Neural progenitor cell (in vitro differentiated cells): ENCODE measurements around the gene CRIM1. TPM values are rescaled to one million over a fixed set of nuclear protein-coding genes. Genes with fewer than 3 reads are reported as not detected.

Experiments used
- DNase-seq: peaks from one replicate; pipeline ENCODE4 v3.0.0-alpha.2; 2016; ENCODE audit warnings: low spot score
- H2AFZ ChIP-seq: fragments of 200-600 bp; sonication (generic); replicated peaks from 2 replicates; pipeline ENCODE4 v1.6.1; 2016; ENCODE audit warnings: antibody characterized with exemption
- H3F3A ChIP-seq: fragments of 200-600 bp; sonication (generic); 2 replicates; pipeline ENCODE4 v1.6.1; 2016; ENCODE audit warnings: antibody characterized with exemption, low read depth
- H3K27ac ChIP-seq: fragments of 200-600 bp; sonication (generic); 2 replicates; pipeline ENCODE4 v1.5.1; 2016; ENCODE audit warnings: mild to moderate bottlenecking
- H3K27me3 ChIP-seq: fragments of 200-600 bp; sonication (generic); 2 replicates; pipeline ENCODE4 v1.6.1; 2016; ENCODE audit warnings: mild to moderate bottlenecking, moderate library complexity
- H3K36me3 ChIP-seq: fragments of 200-600 bp; sonication (generic); 2 replicates; pipeline ENCODE4 v1.5.1; 2016
- H3K4me1 ChIP-seq: fragments of 200-600 bp; sonication (generic); 2 replicates; pipeline ENCODE4 v1.6.1; 2016; ENCODE audit warnings: mixed run types
- H3K4me2 ChIP-seq: fragments of 200-600 bp; sonication (generic); 2 replicates; pipeline ENCODE4 v1.6.1; 2016
- H3K4me3 ChIP-seq: fragments of 200-600 bp; sonication (generic); 2 replicates; pipeline ENCODE4 v1.5.1; 2016
- H3K79me2 ChIP-seq: fragments of 200-600 bp; sonication (generic); 2 replicates; pipeline ENCODE4 v1.6.1; 2016; ENCODE audit warnings: low read depth
- H3K9ac ChIP-seq: fragments of 200-600 bp; sonication (generic); 2 replicates; pipeline ENCODE4 v1.6.1; 2016
- H3K9me3 ChIP-seq: fragments of 200-600 bp; sonication (generic); 2 replicates; pipeline ENCODE4 v1.5.1; 2016; ENCODE audit warnings: low read depth
- H4K20me1 ChIP-seq: fragments of 200-600 bp; sonication (generic); 2 replicates; pipeline ENCODE4 v1.6.1; 2016; ENCODE audit warnings: low read depth
- H3K27ac Mint-ChIP-seq: 3 replicates; pipeline ENCODE4 v1.8.0; 2021; ENCODE audit warnings: mixed read lengths
- H3K27me3 Mint-ChIP-seq: 2 replicates; pipeline ENCODE4 v1.8.0; 2022; ENCODE audit warnings: low read depth, mild to moderate bottlenecking, inconsistent platforms, moderate library complexity, mixed read lengths; ENCODE audit not compliant: insufficient read depth
- H3K36me3 Mint-ChIP-seq: 3 replicates; pipeline ENCODE4 v1.8.0; 2021; ENCODE audit warnings: mixed read lengths
- H3K4me1 Mint-ChIP-seq: 3 replicates; pipeline ENCODE4 v1.8.0; 2021; ENCODE audit warnings: mixed read lengths
- H3K4me3 Mint-ChIP-seq: 3 replicates; pipeline ENCODE4 v1.8.0; 2021; ENCODE audit warnings: mild to moderate bottlenecking, moderate library complexity, mixed read lengths
- H3K9me3 Mint-ChIP-seq: 3 replicates; pipeline ENCODE4 v1.8.0; 2020; ENCODE audit warnings: mixed read lengths
- CTCF ChIP-seq: fragments of 200-600 bp; sonication (generic); IDR thresholded peaks from 2 replicates; pipeline ENCODE4 v1.5.1; 2017; ENCODE audit warnings: antibody characterized with exemption, mild to moderate bottlenecking
- EZH2 ChIP-seq: fragments of 200-600 bp; sonication (generic); IDR thresholded peaks from 2 replicates; pipeline ENCODE4 v1.6.1; 2017; ENCODE audit warnings: antibody characterized with exemption, mild to moderate bottlenecking, moderate library complexity
- EZH2phosphoT487 ChIP-seq: fragments of 200-600 bp; sonication (generic); IDR thresholded peaks from 2 replicates; pipeline ENCODE4 v1.6.1; 2017; ENCODE audit warnings: antibody characterized with exemption
- total RNA-seq: library from RNA; depleted of rRNA; stranded (reverse); fragments of >200 nt; gene quantifications from 2 replicates; pipeline ENCODE4 v1.2.3, GENCODE V29; 2015; ENCODE audit warnings: low replicate concordance

Gene CRIM1
- total RNA-seq, 1 donor from 2014 or later = 4.9 TPM

GRCh38 chr2:36452260-36452659 lies 96.7 kb downstream of the CRIM1 start:
- Mint-ChIP-seq H3K4me1 (no peaks in the 10 kb centered on the region), H3K27ac (no peak overlapping the region), H3K4me3 (no peak overlapping the region), H3K9me3 (no peaks in the 10 kb centered on the region), H3K27me3 (peaks cover 4% of the 10 kb centered on the region), H3K36me3 (peaks cover 25% of the 10 kb centered on the region)
- TF ChIP-seq EZH2phosphoT487 (no peak), EZH2 (no peak), CTCF (no peak)
- Histone ChIP-seq H2AFZ (no peak overlapping the region), H3F3A (peaks cover 4% of the 10 kb centered on the region), H3K4me3 (no peak overlapping the region), H3K27ac (no peak overlapping the region), H3K27me3 (no peaks in the 10 kb centered on the region), H3K9me3 (no peaks in the 10 kb centered on the region), H3K9ac (no peak overlapping the region), H3K36me3 (no peaks in the 10 kb centered on the region), H3K79me2 (no peaks in the 10 kb centered on the region), H3K4me1 (peaks cover 13% of the 10 kb centered on the region), H3K4me2 (no peak overlapping the region), H4K20me1 (no peaks in the 10 kb centered on the region)
- no peak for DNase-seq

- Histone ChIP-seq H4K20me1 (no peaks in the 10 kb centered on the region), H3K4me3 (no peak overlapping the region), H3K36me3 (no peaks in the 10 kb centered on the region), H2AFZ (no peak overlapping the region), H3K27me3 (no peaks in the 10 kb centered on the region), H3K27ac (no peak overlapping the region), H3F3A (peaks cover 4% of the 10 kb centered on the region), H3K4me1 (peaks cover 13% of the 10 kb centered on the region), H3K4me2 (no peak overlapping the region), H3K9ac (no peak overlapping the region), H3K9me3 (no peaks in the 10 kb centered on the region), H3K79me2 (no peaks in the 10 kb centered on the region)
- no peak for DNase-seq
- no peak overlapping the region for H3K27ac Mint-ChIP-seq
- peaks cover 20% of the 10 kb centered on the region for H3K36me3 Mint-ChIP-seq
- TF ChIP-seq EZH2phosphoT487 = no peak
- TF ChIP-seq EZH2 = no peak
- TF ChIP-seq CTCF = no peak
- H3K9me3 Mint-ChIP-seq = no peaks in the 10 kb centered on the region
- H3K27me3 Mint-ChIP-seq = peaks cover 2% of the 10 kb centered on the region
- H3K4me3 Mint-ChIP-seq = no peak overlapping the region
- no peaks in the 10 kb centered on the region for H3K4me1 Mint-ChIP-seq
Measured at GRCh38 chr2:36453652-36454051, 98.1 kb downstream of the CRIM1 start.

GRCh38 chr2:36455011-36455410 lies 99.4 kb downstream of the CRIM1 start:
- H3K79me2 ChIP-seq = no peaks in the 10 kb centered on the region
- no peaks in the 10 kb centered on the region for H3K36me3 ChIP-seq
- no peak for TF ChIP-seq CTCF
- TF ChIP-seq EZH2 = no peak
- TF ChIP-seq EZH2phosphoT487 = no peak
- H3K27ac Mint-ChIP-seq = no peak overlapping the region
- no peak overlapping the region for H3K27ac ChIP-seq
- H3K4me2 ChIP-seq = no peak overlapping the region
- H3K4me1 ChIP-seq = peaks cover 13% of the 10 kb centered on the region
- no peak overlapping the region for H3K9ac ChIP-seq
- no peaks in the 10 kb centered on the region for H3K9me3 Mint-ChIP-seq
- no peak overlapping the region for H2AFZ ChIP-seq
- DNase-seq = no peak
- H3K9me3 ChIP-seq = no peaks in the 10 kb centered on the region
- H3K4me3 Mint-ChIP-seq = no peak overlapping the region
- H4K20me1 ChIP-seq = no peaks in the 10 kb centered on the region
- no peak overlapping the region for H3K4me3 ChIP-seq
- H3K4me1 Mint-ChIP-seq = no peaks in the 10 kb centered on the region
- H3F3A ChIP-seq = peaks cover 4% of the 10 kb centered on the region
- peaks cover 20% of the 10 kb centered on the region for H3K36me3 Mint-ChIP-seq
- no peaks in the 10 kb centered on the region for H3K27me3 ChIP-seq
- peaks cover 2% of the 10 kb centered on the region for H3K27me3 Mint-ChIP-seq
